Astrocyte (in vitro differentiated cells and primary cell): ENCODE measurements around the gene NGB.

Source experiments
- CTCF ChIP-seq: IDR thresholded peaks from 2 replicates; pipeline ENCODE4 v1.5.1; 2011; ENCODE audit warnings: low read depth, mild to moderate bottlenecking, inconsistent platforms, low read length, moderate library complexity; ENCODE audit not compliant: insufficient read depth
- EZH2 ChIP-seq: IDR thresholded peaks from 2 replicates; pipeline ENCODE4 v1.6.1; 2012; ENCODE audit warnings: mild to moderate bottlenecking, low read length, inconsistent platforms; ENCODE audit not compliant: insufficient read depth

DNA sequence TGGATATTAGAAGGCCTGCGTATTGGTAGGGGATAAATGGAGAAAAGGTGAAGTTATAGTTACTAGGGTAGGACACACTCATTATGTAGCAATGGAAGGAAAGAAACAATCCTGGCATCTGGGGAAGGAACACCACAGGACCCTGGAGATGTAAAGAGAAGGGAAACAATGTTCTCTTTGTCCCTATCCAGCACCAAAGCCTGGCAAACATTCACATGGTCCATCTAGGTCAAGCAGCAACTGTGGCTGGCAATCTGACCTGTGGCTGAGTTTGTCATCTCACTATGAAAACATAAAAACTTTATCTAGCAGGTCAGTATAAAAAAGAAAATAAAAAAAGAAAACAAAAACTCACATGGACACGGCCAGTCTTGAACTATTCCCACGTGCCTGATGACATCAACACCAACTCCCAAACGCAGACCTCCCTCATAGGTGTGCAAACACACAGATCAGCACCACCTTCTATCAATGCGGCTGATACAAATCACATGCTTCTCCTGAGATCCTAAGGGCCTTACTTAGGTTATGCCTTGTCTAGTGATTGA, 47.1 kb upstream of the NGB start:
- TF ChIP-seq CTCF = no peak
- no peak for TF ChIP-seq EZH2
